GM23338 (cell line): Measurements from ENCODE around the gene ESR2. TPM values are rescaled to one million over a fixed set of nuclear protein-coding genes. Genes with fewer than 3 reads are reported as not detected.

Experiments
- ATAC-seq: fragments of 200-7000 bp; cut with Tn5 transposase; 3 replicates; pipeline ENCODE4 v1.9.1; 2020
- DNase-seq: peaks from one replicate; pipeline ENCODE4 v3.0.0-alpha.2; 2015; ENCODE audit warnings: low spot score
- H2AFZ ChIP-seq: fragments of 200-600 bp; sonication (generic); 2 replicates; pipeline ENCODE4 v1.8.0; 2016; ENCODE audit warnings: antibody characterized with exemption, mild to moderate bottlenecking, moderate library complexity
- H3F3A ChIP-seq: fragments of 200-600 bp; sonication (generic); replicated peaks from 2 replicates; pipeline ENCODE4 v1.8.0; 2017; ENCODE audit warnings: antibody characterized with exemption, mixed run types, low read depth
- H3K27ac ChIP-seq: fragments of 200-600 bp; sonication (generic); 2 replicates; pipeline ENCODE4 v1.6.1; 2016; ENCODE audit warnings: low read depth
- H3K27me3 ChIP-seq: fragments of 200-600 bp; sonication (generic); 2 replicates; pipeline ENCODE4 v1.8.0; 2016; ENCODE audit warnings: mild to moderate bottlenecking, mixed run types, moderate library complexity; ENCODE audit not compliant: insufficient read depth
- H3K36me3 ChIP-seq: fragments of 200-600 bp; sonication (generic); 2 replicates; pipeline ENCODE4 v1.8.0; 2016; ENCODE audit warnings: mild to moderate bottlenecking; ENCODE audit not compliant: insufficient read depth
- H3K4me1 ChIP-seq: fragments of 200-600 bp; sonication (generic); 2 replicates; pipeline ENCODE4 v1.8.0; 2016; ENCODE audit warnings: mild to moderate bottlenecking, moderate library complexity; ENCODE audit not compliant: insufficient read depth
- H3K4me2 ChIP-seq: fragments of 200-600 bp; sonication (generic); 2 replicates; pipeline ENCODE4 v1.7.1; 2017; ENCODE audit warnings: mixed run types
- H3K4me3 ChIP-seq: fragments of 200-600 bp; sonication (generic); 2 replicates; pipeline ENCODE4 v1.6.1; 2016; ENCODE audit warnings: mixed run types
- H3K79me2 ChIP-seq: fragments of 200-600 bp; sonication (generic); replicated peaks from 2 replicates; pipeline ENCODE4 v1.8.0; 2017; ENCODE audit warnings: mild to moderate bottlenecking; ENCODE audit not compliant: insufficient read depth
- H3K9me2 ChIP-seq: fragments of 200-600 bp; sonication (generic); 2 replicates; pipeline ENCODE4 v1.8.0; 2017; ENCODE audit not compliant: insufficient read depth
- H4K20me1 ChIP-seq: fragments of 200-600 bp; sonication (generic); replicated peaks from 2 replicates; pipeline ENCODE4 v1.8.0; 2017; ENCODE audit warnings: mild to moderate bottlenecking; ENCODE audit not compliant: insufficient read depth
- H3K27ac Mint-ChIP-seq: 2 replicates; pipeline ENCODE4 v1.8.0; 2020; ENCODE audit warnings: inconsistent platforms, mild to moderate bottlenecking, moderate library complexity, mixed read lengths
- H3K27me3 Mint-ChIP-seq: 3 replicates; pipeline ENCODE4 v1.8.0; 2022; ENCODE audit warnings: low read depth, mild to moderate bottlenecking, moderate library complexity, mixed read lengths, inconsistent platforms; ENCODE audit not compliant: insufficient read depth, poor library complexity
- H3K36me3 Mint-ChIP-seq: 3 replicates; pipeline ENCODE4 v1.8.0; 2021; ENCODE audit warnings: low read depth, mild to moderate bottlenecking, inconsistent platforms, moderate library complexity, mixed read lengths
- H3K4me1 Mint-ChIP-seq: 3 replicates; pipeline ENCODE4 v1.8.0; 2020; ENCODE audit warnings: mild to moderate bottlenecking, inconsistent platforms, mixed read lengths
- H3K4me3 Mint-ChIP-seq: 3 replicates; pipeline ENCODE4 v1.8.0; 2021; ENCODE audit warnings: moderate library complexity, mild to moderate bottlenecking, inconsistent platforms, mixed read lengths
- H3K9me3 Mint-ChIP-seq: 3 replicates; pipeline ENCODE4 v1.8.0; 2020; ENCODE audit warnings: moderate library complexity, mild to moderate bottlenecking, inconsistent platforms, mixed read lengths
- CREB1 ChIP-seq: fragments of 250-450 bp; sonication (Bioruptor Pico); IDR thresholded peaks from 2 replicates; pipeline ENCODE4 v1.5.0; 2020; ENCODE audit warnings: low read depth, mild to moderate bottlenecking, moderate library complexity
- CTCF ChIP-seq, 2 experiments: fragments of 200-600 bp in 1 of 2; sonication (generic) in 1 of 2; conservative IDR thresholded peaks; 2 replicates each; pipeline versions ENCODE4 v1.5.1 to v1.6.1; 2016 to 2017; ENCODE audit warnings: antibody characterized with exemption in 2 of 2, low read depth in 2 of 2, mild to moderate bottlenecking in 2 of 2, moderate library complexity in 1 of 2
- ETS1 ChIP-seq: IDR thresholded peaks from 2 replicates; pipeline ENCODE4 v1.6.1; 2016; ENCODE audit warnings: antibody characterized with exemption
- EZH2 ChIP-seq: fragments of 200-600 bp; sonication (generic); IDR thresholded peaks from one replicate; pipeline ENCODE4 v1.8.0; 2017; ENCODE audit warnings: antibody characterized with exemption, mild to moderate bottlenecking, low read depth; ENCODE audit not compliant: unreplicated experiment
- EZH2phosphoT487 ChIP-seq: fragments of 200-600 bp; sonication (generic); IDR thresholded peaks from one replicate; pipeline ENCODE4 v1.8.1; 2018; ENCODE audit warnings: antibody characterized with exemption; ENCODE audit not compliant: unreplicated experiment
- JUNB ChIP-seq: IDR thresholded peaks from one replicate; pipeline ENCODE4 v1.6.1; 2016; ENCODE audit warnings: antibody characterized with exemption; ENCODE audit not compliant: unreplicated experiment
- NANOG ChIP-seq: IDR thresholded peaks from 2 replicates; pipeline ENCODE4 v1.6.1; 2016; ENCODE audit warnings: antibody characterized with exemption, borderline replicate concordance
- POLR2AphosphoS5 ChIP-seq: IDR thresholded peaks from 2 replicates; pipeline ENCODE4 v1.6.1; 2016; ENCODE audit warnings: antibody characterized with exemption, low read depth
- REST ChIP-seq: IDR thresholded peaks from one replicate; pipeline ENCODE4 v1.6.1; 2018; ENCODE audit warnings: antibody characterized with exemption; ENCODE audit not compliant: unreplicated experiment
- STAT1 ChIP-seq: IDR thresholded peaks from one replicate; pipeline ENCODE4 v1.6.1; 2016; ENCODE audit warnings: antibody characterized with exemption; ENCODE audit not compliant: unreplicated experiment
- ZNF114 ChIP-seq: fragments of 250-450 bp; sonication (Bioruptor Pico); IDR thresholded peaks from 2 replicates; pipeline ENCODE4 v1.5.0; 2020; ENCODE audit warnings: mild to moderate bottlenecking, moderate library complexity
- ZNF331 ChIP-seq: fragments of 250-450 bp; sonication (Bioruptor Pico); IDR thresholded peaks from 2 replicates; pipeline ENCODE4 v1.5.0; 2020; ENCODE audit warnings: low read depth, mild to moderate bottlenecking, moderate library complexity
- ZNF462 ChIP-seq: fragments of 250-450 bp; sonication (Bioruptor Pico); IDR thresholded peaks from 2 replicates; pipeline ENCODE4 v1.5.0; 2020; ENCODE audit warnings: mild to moderate bottlenecking, moderate library complexity
- polyA plus RNA-seq: library from polyadenylated mRNA; unstranded; fragments of >200 nt; fragmentation: Nextera tagmentation; extraction: Ambion mirVana; gene quantifications from 2 replicates; pipeline ENCODE4 v1.2.1, GENCODE V29; 2016
- total RNA-seq: library from RNA; depleted of rRNA; stranded (reverse); fragments of >200 nt; shearing (Covaris generic); gene quantifications from 2 replicates; pipeline ENCODE4 v1.2.3, GENCODE V29; 2014

ESR2 gene
- total and polyA plus RNA-seq, 2 experiments from 2014 or later: 0.58 to 0.59 TPM

GRCh38 chr14:64234877-64235651, 59.1 kb downstream of the ESR2 start:
- ATAC-seq (no peak; the same call in 2 of the 3 replicates), DNase-seq (no peak)
- no peaks in the 10 kb centered on the region for H3K36me3 ChIP-seq
- H3K4me1 ChIP-seq: no peaks in the 10 kb centered on the region
- H3K27me3 ChIP-seq: no peaks in the 10 kb centered on the region
- no peaks in the 10 kb centered on the region; the same call in 1 of the 2 replicates for H4K20me1 ChIP-seq
- Mint-ChIP-seq H3K27ac (no peak overlapping the region), H3K36me3 (peaks cover 2% of the 10 kb centered on the region; the same call in 1 of the 3 replicates), H3K4me3 (no peak overlapping the region), H3K4me1 (no peaks in the 10 kb centered on the region), H3K9me3 (no peaks in the 10 kb centered on the region), H3K27me3 (peaks cover 14% of the 10 kb centered on the region)
- no peaks in the 10 kb centered on the region for H3K9me2 ChIP-seq
- no peak overlapping the region for H2AFZ ChIP-seq
- H3K79me2 ChIP-seq: no peaks in the 10 kb centered on the region
- no peak overlapping the region for H3K27ac ChIP-seq
- no peak for TF ChIP-seq CTCF (conservative IDR thresholded peaks at IDR 0.05; ENCODE audit: low read depth in 2 of 2)
- TF ChIP-seq JUNB: no peak
- TF ChIP-seq ZNF114 (CRISPR knock-in tag): no peak
- no peak for TF ChIP-seq NANOG
- TF ChIP-seq EZH2: no peak
- no peak for TF ChIP-seq ZNF331 (CRISPR knock-in tag)
- no peak for TF ChIP-seq ZNF462 (CRISPR knock-in tag)
- TF ChIP-seq EZH2phosphoT487: no peak
- TF ChIP-seq CREB1 (CRISPR knock-in tag): no peak
- TF ChIP-seq STAT1: no peak
- TF ChIP-seq REST: no peak
- TF ChIP-seq ETS1: no peak
- no peak for TF ChIP-seq POLR2AphosphoS5
- H3F3A ChIP-seq: no peaks in the 10 kb centered on the region
- no peak overlapping the region for H3K4me2 ChIP-seq
- H3K4me3 ChIP-seq: no peak overlapping the region
